Activated T-helper 9 cell treated with anti-CD3 and anti-CD28 coated beads, Interleukin-2, amount 50 U/mL, for 16 hours (primary cell): Measurements from ENCODE around the gene SERINC5.
A peak's percentile ranks its signal among the peaks of the same experiment; 100 is the strongest.
"Not testable (repeated sequence)": the region's sequence is repeated elsewhere in the genome, so short reads cannot be mapped to it uniquely, and the experiment has no call there.

Experiments
- DNase-seq: peaks from one replicate; pipeline ENCODE4 v3.0.0-alpha.2; 2020; ENCODE audit warnings: low read depth

SERINC5 gene

GRCh38 chr5:80168388-80169028, 87.3 kb downstream of the SERINC5 start:
- DNase-seq = no peak

- no peak for DNase-seq
These were observed 90.4 kb downstream of the SERINC5 start for GRCh38 chr5:80165452-80165851.

- DNase-seq = no peak
These were observed 94.7 kb downstream of the SERINC5 start for GRCh38 chr5:80161165-80161564.

GRCh38 chr5:80160242-80160641, 95.6 kb downstream of the SERINC5 start:
- DNase-seq = no peak

GRCh38 chr5:80159133-80159815, 96.6 kb downstream of the SERINC5 start:
- no peak for DNase-seq

- no peak for DNase-seq
These were observed 99.7 kb downstream of the SERINC5 start for GRCh38 chr5:80156156-80156555.

GRCh38 chr5:80154749-80155148, 101.1 kb downstream of the SERINC5 start:
- DNase-seq = no peak

- DNase-seq = not testable (repeated sequence)
These were observed 101.6 kb downstream of the SERINC5 start for GRCh38 chr5:80154289-80154688.

GRCh38 chr5:80153586-80154126, 102.2 kb downstream of the SERINC5 start:
- DNase-seq = no peak

- no peak for DNase-seq
These were observed 103.1 kb downstream of the SERINC5 start for GRCh38 chr5:80152778-80153177.

GRCh38 chr5:80151890-80152289, 104.0 kb downstream of the SERINC5 start:
- DNase-seq = no peak

- no peak for DNase-seq
These were observed 105.1 kb downstream of the SERINC5 start for GRCh38 chr5:80150731-80151130.

GRCh38 chr5:80149161-80149609, 106.7 kb downstream of the SERINC5 start:
- no peak for DNase-seq

- DNase-seq = no peak
These were observed 108.6 kb downstream of the SERINC5 start for GRCh38 chr5:80147119-80147815.

- DNase-seq = no peak
These were observed 109.8 kb downstream of the SERINC5 start for GRCh38 chr5:80146046-80146445.

GRCh38 chr5:80143491-80143890, 112.4 kb downstream of the SERINC5 start:
- DNase-seq = no peak

- DNase-seq = no peak
These were observed 112.9 kb downstream of the SERINC5 start for GRCh38 chr5:80142996-80143395.

- DNase-seq = no peak
These were observed 114.2 kb downstream of the SERINC5 start for GRCh38 chr5:80141681-80142080.

- DNase-seq = no peak
These were observed 114.6 kb downstream of the SERINC5 start for GRCh38 chr5:80141147-80141671.

GRCh38 chr5:80140496-80140895, 115.4 kb downstream of the SERINC5 start:
- DNase-seq = peak; percentile 40

GRCh38 chr5:80139466-80139972, 116.3 kb downstream of the SERINC5 start:
- DNase-seq = no peak

GRCh38 chr5:80138486-80138885, 117.4 kb downstream of the SERINC5 start:
- no peak for DNase-seq
